Measurements from ENCODE around the gene ACAD8.

Gene ACAD8

GRCh38 chr11:134261626-134262488 is 8.5 kb downstream of the ACAD8 start:
- Histone ChIP-seq H3K27me3 (replicated peaks; ENCODE audit: control insufficient read depth, insufficient read depth, low read length, poor library complexity, severe bottlenecking) (no peaks in the 10 kb centered on the region), H3K4me3 (ENCODE audit: insufficient read depth, low read depth, low read length, poor library complexity, severe bottlenecking) (no peak overlapping the region), H3K27ac (ENCODE audit: insufficient read depth, low read length, poor library complexity, severe bottlenecking) (no peak overlapping the region), H3K4me1 (ENCODE audit: control insufficient read depth, insufficient read depth, low read length, poor library complexity, severe bottlenecking) (no peaks in the 10 kb centered on the region), H3K36me3 (ENCODE audit: control insufficient read depth, insufficient read depth, low read length) (peaks cover 44% of the 10 kb centered on the region), H3K9me3 (ENCODE audit: control insufficient read depth, low read length) (no peaks in the 10 kb centered on the region)
- DNase-seq, result no peak

DNA sequence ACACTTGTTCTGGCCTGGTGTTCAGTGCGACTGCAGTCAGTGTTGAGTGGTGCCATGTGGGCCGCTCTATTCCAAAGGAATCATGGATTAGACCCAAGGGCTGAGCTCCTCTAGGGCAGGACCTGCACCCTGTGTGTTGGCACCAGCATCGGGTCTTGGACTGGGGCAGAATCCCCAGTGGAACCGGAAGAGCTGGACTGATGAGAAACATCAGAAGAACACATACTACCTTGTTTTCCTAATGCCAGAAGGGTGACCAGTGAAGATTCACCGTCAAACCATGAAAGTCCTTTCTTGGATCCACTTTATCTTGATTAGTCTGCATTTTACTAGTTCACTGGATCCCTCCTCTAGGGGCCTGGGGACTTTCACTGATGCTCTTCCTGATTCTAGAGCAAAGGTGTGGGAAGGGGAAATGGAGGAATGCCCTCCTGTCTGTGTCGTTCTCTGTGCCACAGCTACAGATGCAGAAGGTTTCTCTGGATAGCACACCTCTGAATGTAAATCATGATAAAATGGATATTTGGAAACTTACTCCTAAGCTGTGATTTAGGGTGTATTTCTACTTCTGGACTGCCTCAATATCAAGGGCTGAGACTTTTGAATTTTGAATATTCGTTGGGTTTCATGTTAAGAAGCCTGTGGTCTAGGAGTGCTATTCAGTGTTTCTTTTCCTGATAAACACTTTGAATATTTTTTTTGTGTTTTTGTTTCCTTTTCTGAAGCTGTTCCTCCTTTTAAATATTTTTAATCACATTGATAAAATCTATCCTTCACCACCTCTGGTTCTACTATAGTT is 11.8 kb downstream of the ACAD8 start:
- Histone ChIP-seq H3K4me3 (ENCODE audit: insufficient read depth, low read depth, low read length, poor library complexity, severe bottlenecking) (no peak overlapping the region), H3K36me3 (ENCODE audit: control insufficient read depth, insufficient read depth, low read length) (peaks cover 28% of the 10 kb centered on the region), H3K27ac (ENCODE audit: insufficient read depth, low read length, poor library complexity, severe bottlenecking) (no peak overlapping the region), H3K9me3 (ENCODE audit: control insufficient read depth, low read length) (no peaks in the 10 kb centered on the region), H3K27me3 (replicated peaks; ENCODE audit: control insufficient read depth, insufficient read depth, low read length, poor library complexity, severe bottlenecking) (no peaks in the 10 kb centered on the region), H3K4me1 (ENCODE audit: control insufficient read depth, insufficient read depth, low read length, poor library complexity, severe bottlenecking) (peaks cover 6% of the 10 kb centered on the region)
- DNase-seq, result no peak

DNA sequence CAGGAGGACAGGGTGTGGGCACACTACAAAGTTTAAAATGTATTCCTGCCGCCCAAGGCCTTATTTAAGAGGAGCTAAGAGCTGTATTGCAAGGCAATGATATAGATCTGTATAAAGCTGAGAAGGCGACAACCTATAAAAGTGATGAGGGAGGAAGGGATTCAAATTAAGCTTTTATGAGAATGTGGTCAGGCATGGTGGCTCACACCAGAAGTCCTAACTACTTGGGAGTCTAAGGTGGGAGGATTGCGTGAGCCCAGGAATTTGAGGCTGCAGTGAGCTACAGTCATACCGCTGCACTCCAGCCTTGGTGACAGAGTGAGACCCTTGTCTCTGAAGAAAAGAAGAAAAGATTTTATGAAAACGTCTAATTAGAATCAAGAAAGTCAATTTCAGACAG is 13.1 kb downstream of the ACAD8 start:
- H3K9me3 ChIP-seq (ENCODE audit: control insufficient read depth, low read length), result no peaks in the 10 kb centered on the region
- H3K27ac ChIP-seq (ENCODE audit: insufficient read depth, low read length, poor library complexity, severe bottlenecking), result no peak overlapping the region
- no peak overlapping the region for H3K4me3 ChIP-seq (ENCODE audit: insufficient read depth, low read depth, low read length, poor library complexity, severe bottlenecking)
- H3K36me3 ChIP-seq (ENCODE audit: control insufficient read depth, insufficient read depth, low read length), result peaks cover 17% of the 10 kb centered on the region
- DNase-seq, result no peak
- peaks cover 14% of the 10 kb centered on the region for H3K4me1 ChIP-seq (ENCODE audit: control insufficient read depth, insufficient read depth, low read length, poor library complexity, severe bottlenecking)
- no peaks in the 10 kb centered on the region for H3K27me3 ChIP-seq (replicated peaks; ENCODE audit: control insufficient read depth, insufficient read depth, low read length, poor library complexity, severe bottlenecking)

DNA sequence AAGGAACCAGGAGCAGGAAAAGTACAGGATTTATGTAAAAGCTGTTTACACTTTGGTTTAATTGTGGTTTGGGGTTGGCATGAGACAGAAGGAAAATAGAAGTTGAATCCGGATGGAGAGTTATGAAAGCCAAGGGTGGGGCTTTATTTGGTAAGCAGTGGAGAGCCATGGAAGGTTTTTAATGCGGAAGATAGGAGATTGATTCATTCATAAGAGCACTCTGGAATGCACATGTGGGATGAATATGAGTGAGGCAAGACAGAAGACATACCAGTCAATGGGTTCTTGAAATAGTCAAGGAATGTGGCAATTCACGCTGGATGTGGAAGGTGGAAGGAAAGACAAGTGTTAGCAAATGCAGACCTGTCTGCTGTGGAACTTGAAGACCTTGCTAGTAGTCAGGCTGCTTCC is 13.5 kb downstream of the ACAD8 start:
- no peaks in the 10 kb centered on the region for H3K9me3 ChIP-seq (ENCODE audit: control insufficient read depth, low read length)
- peaks cover 13% of the 10 kb centered on the region for H3K36me3 ChIP-seq (ENCODE audit: control insufficient read depth, insufficient read depth, low read length)
- H3K27me3 ChIP-seq (replicated peaks; ENCODE audit: control insufficient read depth, insufficient read depth, low read length, poor library complexity, severe bottlenecking), result no peaks in the 10 kb centered on the region
- DNase-seq, result no peak
- H3K27ac ChIP-seq (ENCODE audit: insufficient read depth, low read length, poor library complexity, severe bottlenecking), result no peak overlapping the region
- no peak overlapping the region for H3K4me3 ChIP-seq (ENCODE audit: insufficient read depth, low read depth, low read length, poor library complexity, severe bottlenecking)
- H3K4me1 ChIP-seq (ENCODE audit: control insufficient read depth, insufficient read depth, low read length, poor library complexity, severe bottlenecking), result peaks cover 14% of the 10 kb centered on the region

DNA sequence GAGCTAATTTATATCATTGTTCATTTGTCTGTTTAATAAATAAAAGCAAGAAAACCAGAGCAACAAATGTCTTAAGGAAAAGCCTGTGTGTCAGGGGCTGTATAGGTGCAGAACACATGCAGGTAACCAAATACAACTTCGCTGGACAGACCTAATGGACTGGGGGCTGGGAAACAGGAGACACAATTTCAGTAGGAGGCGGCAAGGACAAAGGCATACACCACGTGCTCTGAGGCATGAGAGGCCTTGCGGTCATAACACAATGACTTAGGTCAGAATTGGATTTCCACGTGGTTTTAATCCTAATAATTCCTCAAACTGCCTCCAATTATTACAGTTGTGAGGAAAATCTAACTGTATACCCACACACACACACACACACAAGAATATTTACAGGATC is 14.1 kb downstream of the ACAD8 start:
- Histone ChIP-seq H3K36me3 (ENCODE audit: control insufficient read depth, insufficient read depth, low read length) (peaks cover 8% of the 10 kb centered on the region), H3K27me3 (replicated peaks; ENCODE audit: control insufficient read depth, insufficient read depth, low read length, poor library complexity, severe bottlenecking) (no peaks in the 10 kb centered on the region), H3K9me3 (ENCODE audit: control insufficient read depth, low read length) (no peaks in the 10 kb centered on the region), H3K4me1 (ENCODE audit: control insufficient read depth, insufficient read depth, low read length, poor library complexity, severe bottlenecking) (peaks cover 14% of the 10 kb centered on the region), H3K4me3 (ENCODE audit: insufficient read depth, low read depth, low read length, poor library complexity, severe bottlenecking) (no peak overlapping the region), H3K27ac (ENCODE audit: insufficient read depth, low read length, poor library complexity, severe bottlenecking) (no peak overlapping the region)
- DNase-seq, result no peak

DNA sequence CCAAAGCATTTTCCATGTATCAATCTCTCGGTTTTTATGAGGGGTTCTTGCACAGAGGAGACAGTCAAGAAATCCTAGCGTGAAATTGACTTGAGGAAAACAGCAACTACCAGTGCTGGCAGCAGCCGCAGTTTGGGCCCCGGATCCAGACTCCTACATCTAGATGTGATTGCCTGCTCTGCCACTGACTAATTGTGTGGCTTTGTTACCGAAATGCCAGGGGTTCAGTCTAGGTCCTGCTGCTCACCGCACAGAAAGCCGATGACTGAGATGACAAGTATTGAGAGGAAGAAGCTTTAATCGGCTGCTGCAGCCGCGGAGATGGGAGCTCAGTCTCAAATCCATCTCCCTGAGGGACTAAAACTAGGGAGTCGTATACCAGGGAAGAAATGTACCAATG is 14.6 kb downstream of the ACAD8 start:
- Histone ChIP-seq H3K27ac (ENCODE audit: insufficient read depth, low read length, poor library complexity, severe bottlenecking) (no peak overlapping the region), H3K9me3 (ENCODE audit: control insufficient read depth, low read length) (no peaks in the 10 kb centered on the region), H3K4me1 (ENCODE audit: control insufficient read depth, insufficient read depth, low read length, poor library complexity, severe bottlenecking) (peaks cover 14% of the 10 kb centered on the region), H3K27me3 (replicated peaks; ENCODE audit: control insufficient read depth, insufficient read depth, low read length, poor library complexity, severe bottlenecking) (no peaks in the 10 kb centered on the region), H3K36me3 (ENCODE audit: control insufficient read depth, insufficient read depth, low read length) (peaks cover 7% of the 10 kb centered on the region), H3K4me3 (ENCODE audit: insufficient read depth, low read depth, low read length, poor library complexity, severe bottlenecking) (no peak overlapping the region)
- no peak for DNase-seq

GRCh38 chr11:134270250-134270714 is 16.9 kb downstream of the ACAD8 start:
- no peak for DNase-seq
- H3K9me3 ChIP-seq (ENCODE audit: control insufficient read depth, low read length), result no peaks in the 10 kb centered on the region
- no peak overlapping the region for H3K4me3 ChIP-seq (ENCODE audit: insufficient read depth, low read depth, low read length, poor library complexity, severe bottlenecking)
- no peaks in the 10 kb centered on the region for H3K27me3 ChIP-seq (replicated peaks; ENCODE audit: control insufficient read depth, insufficient read depth, low read length, poor library complexity, severe bottlenecking)
- no peaks in the 10 kb centered on the region for H3K36me3 ChIP-seq (ENCODE audit: control insufficient read depth, insufficient read depth, low read length)
- H3K4me1 ChIP-seq (ENCODE audit: control insufficient read depth, insufficient read depth, low read length, poor library complexity, severe bottlenecking), result peaks cover 31% of the 10 kb centered on the region
- H3K27ac ChIP-seq (ENCODE audit: insufficient read depth, low read length, poor library complexity, severe bottlenecking), result no peak overlapping the region

GRCh38 chr11:134271978-134272377 is 18.6 kb downstream of the ACAD8 start:
- DNase-seq, result no peak
- H3K9me3 ChIP-seq (ENCODE audit: control insufficient read depth, low read length), result no peaks in the 10 kb centered on the region
- no peaks in the 10 kb centered on the region for H3K36me3 ChIP-seq (ENCODE audit: control insufficient read depth, insufficient read depth, low read length)
- no peak overlapping the region for H3K4me3 ChIP-seq (ENCODE audit: insufficient read depth, low read depth, low read length, poor library complexity, severe bottlenecking)
- no peak overlapping the region for H3K27ac ChIP-seq (ENCODE audit: insufficient read depth, low read length, poor library complexity, severe bottlenecking)
- H3K4me1 ChIP-seq (ENCODE audit: control insufficient read depth, insufficient read depth, low read length, poor library complexity, severe bottlenecking), result peaks cover 37% of the 10 kb centered on the region
- no peaks in the 10 kb centered on the region for H3K27me3 ChIP-seq (replicated peaks; ENCODE audit: control insufficient read depth, insufficient read depth, low read length, poor library complexity, severe bottlenecking)

- no peak overlapping the region for H3K4me3 ChIP-seq (ENCODE audit: insufficient read depth, low read depth, low read length, poor library complexity, severe bottlenecking)
- DNase-seq, result no peak
- peaks cover 38% of the 10 kb centered on the region for H3K4me1 ChIP-seq (ENCODE audit: control insufficient read depth, insufficient read depth, low read length, poor library complexity, severe bottlenecking)
- no peaks in the 10 kb centered on the region for H3K36me3 ChIP-seq (ENCODE audit: control insufficient read depth, insufficient read depth, low read length)
- no peak overlapping the region for H3K27ac ChIP-seq (ENCODE audit: insufficient read depth, low read length, poor library complexity, severe bottlenecking)
- H3K9me3 ChIP-seq (ENCODE audit: control insufficient read depth, low read length), result no peaks in the 10 kb centered on the region
- H3K27me3 ChIP-seq (replicated peaks; ENCODE audit: control insufficient read depth, insufficient read depth, low read length, poor library complexity, severe bottlenecking), result no peaks in the 10 kb centered on the region
These were observed 19.3 kb downstream of the ACAD8 start for GRCh38 chr11:134272381-134273316.

Data from effector memory CD4-positive, alpha-beta T cell (primary cell).